Measurements from ENCODE around the gene NBDY.
"Not testable (repeated sequence)": the region's sequence is repeated elsewhere in the genome, so short reads cannot be mapped to it uniquely, and the experiment has no call there.

The NBDY gene

GRCh38 chrX:56729152-56729850, at the start of gene NBDY:
Gene NBDY, plus strand, starts transcription at chrX:56729243. Its CDS starts 111 bp downstream, at chrX:56729354.
- CTCF ChIA-PET, result interaction anchor here (3.8 kb wide), 1 partner anchor 447 kb away, joined by 51 read pairs; no protein-coding TSS in a partner anchor
- peaks cover 38% of the 10 kb centered on the region for H3K4me1 Mint-ChIP-seq
- peak within 1 kb of the TSS; percentile 85 for H3K27ac Mint-ChIP-seq
- peak within 1 kb of the TSS; percentile 83 for H3K4me3 Mint-ChIP-seq
- DNase-seq, result peak; percentile 48
- H3K27me3 Mint-ChIP-seq, result no peaks in the 10 kb centered on the region
- H3K9me3 Mint-ChIP-seq, result no peaks in the 10 kb centered on the region
- peaks cover 6% of the 10 kb centered on the region for H3K36me3 Mint-ChIP-seq

GRCh38 chrX:56704530-56704929, 24.5 kb upstream of the NBDY start:
- DNase-seq, H3K27me3 Mint-ChIP-seq, H3K4me1 Mint-ChIP-seq, CTCF ChIA-PET, H3K36me3 Mint-ChIP-seq, H3K4me3 Mint-ChIP-seq, H3K27ac Mint-ChIP-seq, H3K9me3 Mint-ChIP-seq: not testable (repeated sequence)

GRCh38 chrX:56726605-56727004, 2.4 kb upstream of the NBDY start:
- DNase-seq, result peak; percentile 34
- Mint-ChIP-seq H3K4me3 (no peak overlapping the region), H3K36me3 (peaks cover 2% of the 10 kb centered on the region), H3K9me3 (no peaks in the 10 kb centered on the region), H3K4me1 (peaks cover 26% of the 10 kb centered on the region), H3K27me3 (peaks cover 4% of the 10 kb centered on the region), H3K27ac (no peak overlapping the region)
- CTCF ChIA-PET, result interaction anchor here (0.6 to 3.8 kb wide), 5 partner anchors 10 to 1387 kb away, joined by 3 to 51 read pairs (median 3); no protein-coding TSS in a partner anchor

- H3K36me3 Mint-ChIP-seq, result peaks cover 3% of the 10 kb centered on the region
- H3K9me3 Mint-ChIP-seq, result no peaks in the 10 kb centered on the region
- no peak for DNase-seq
- H3K4me1 Mint-ChIP-seq, result peaks cover 31% of the 10 kb centered on the region
- no peak overlapping the region for H3K4me3 Mint-ChIP-seq
- peaks cover 4% of the 10 kb centered on the region for H3K27me3 Mint-ChIP-seq
- peak overlapping the region; percentile 56 for H3K27ac Mint-ChIP-seq
- CTCF ChIA-PET, result interaction anchor here (0.5 to 3.8 kb wide), 5 partner anchors 11 to 479 kb away, joined by 3 to 51 read pairs (median 3); no protein-coding TSS in a partner anchor
Observed at GRCh38 chrX:56727531-56727930, 1.5 kb upstream of the NBDY start.

- Mint-ChIP-seq H3K27me3 (no peaks in the 10 kb centered on the region), H3K4me3 (peak overlapping the region; percentile 61), H3K36me3 (peaks cover 3% of the 10 kb centered on the region), H3K27ac (peak overlapping the region; percentile 42), H3K4me1 (peaks cover 34% of the 10 kb centered on the region), H3K9me3 (no peaks in the 10 kb centered on the region)
- DNase-seq, result no peak
- CTCF ChIA-PET, result interaction anchor here (1.3 to 3.8 kb wide), 3 partner anchors 164 to 479 kb away, joined by 3 to 51 read pairs (median 3); no protein-coding TSS in a partner anchor
Observed at GRCh38 chrX:56728321-56728720, 722 bp upstream of the NBDY start.

- Mint-ChIP-seq H3K27ac (peak overlapping the region; percentile 85), H3K4me1 (peaks cover 38% of the 10 kb centered on the region), H3K27me3 (no peaks in the 10 kb centered on the region), H3K36me3 (peaks cover 6% of the 10 kb centered on the region), H3K9me3 (no peaks in the 10 kb centered on the region), H3K4me3 (peak overlapping the region; percentile 83)
- peak; percentile 51 for DNase-seq
- CTCF ChIA-PET, result interaction anchor here (1.3 to 3.8 kb wide), 3 partner anchors 165 to 480 kb away, joined by 3 to 51 read pairs (median 3); no protein-coding TSS in a partner anchor
Observed at GRCh38 chrX:56728752-56729151, 291 bp upstream of the NBDY start.

GRCh38 chrX:56733459-56734046, 4.5 kb downstream of the NBDY start:
- Mint-ChIP-seq H3K4me3 (no peak overlapping the region), H3K4me1 (peaks cover 23% of the 10 kb centered on the region), H3K27ac (no peak overlapping the region)

GRCh38 chrX:56736219-56736618, 7.2 kb downstream of the NBDY start:
- Mint-ChIP-seq H3K27me3 (no peaks in the 10 kb centered on the region), H3K4me3 (no peak overlapping the region), H3K36me3 (peaks cover 27% of the 10 kb centered on the region), H3K27ac (no peak overlapping the region), H3K4me1 (peaks cover 19% of the 10 kb centered on the region), H3K9me3 (no peaks in the 10 kb centered on the region)
- DNase-seq, result no peak
- CTCF ChIA-PET, result no interaction called here

More at GRCh38 chrX:56733459-56734046, 4.5 kb downstream of the NBDY start:
- peak; percentile 67 for DNase-seq
- Mint-ChIP-seq H3K9me3 (no peaks in the 10 kb centered on the region), H3K27me3 (no peaks in the 10 kb centered on the region), H3K36me3 (peaks cover 20% of the 10 kb centered on the region)
- CTCF ChIA-PET, result interaction anchor here (0.8 to 2.4 kb wide), 2 partner anchors 245 to 452 kb away, joined by 8 to 12 read pairs; no protein-coding TSS in a partner anchor

GRCh38 chrX:56738670-56739069, 9.6 kb downstream of the NBDY start:
- Mint-ChIP-seq H3K27ac (no peak overlapping the region), H3K4me3 (no peak overlapping the region), H3K9me3 (peaks cover 3% of the 10 kb centered on the region), H3K36me3 (peaks cover 42% of the 10 kb centered on the region), H3K4me1 (peaks cover 6% of the 10 kb centered on the region), H3K27me3 (no peaks in the 10 kb centered on the region)
- no peak for DNase-seq
- CTCF ChIA-PET, result no interaction called here

GRCh38 chrX:56744996-56745395, 16.0 kb downstream of the NBDY start:
- no peak for DNase-seq
- H3K9me3 Mint-ChIP-seq, result peaks cover 3% of the 10 kb centered on the region
- H3K4me1 Mint-ChIP-seq, result peaks cover 2% of the 10 kb centered on the region
- peaks cover 37% of the 10 kb centered on the region for H3K36me3 Mint-ChIP-seq
- H3K27me3 Mint-ChIP-seq, result no peaks in the 10 kb centered on the region
- H3K27ac Mint-ChIP-seq, result no peak overlapping the region
- CTCF ChIA-PET, result no interaction called here
- H3K4me3 Mint-ChIP-seq, result no peak overlapping the region

- Mint-ChIP-seq H3K4me1 (no peaks in the 10 kb centered on the region), H3K4me3 (no peak overlapping the region), H3K9me3 (no peaks in the 10 kb centered on the region), H3K27me3 (no peaks in the 10 kb centered on the region), H3K36me3 (peaks cover 29% of the 10 kb centered on the region), H3K27ac (peak overlapping the region; percentile 73)
- CTCF ChIA-PET, result no interaction called here
- DNase-seq, result no peak
Observed at GRCh38 chrX:56746996-56747395, 18.0 kb downstream of the NBDY start.

GRCh38 chrX:56751071-56751470, 22.0 kb downstream of the NBDY start:
- peaks cover 20% of the 10 kb centered on the region for H3K4me1 Mint-ChIP-seq
- peaks cover 2% of the 10 kb centered on the region for H3K9me3 Mint-ChIP-seq
- no peaks in the 10 kb centered on the region for H3K27me3 Mint-ChIP-seq
- no peak overlapping the region for H3K27ac Mint-ChIP-seq
- no peak overlapping the region for H3K4me3 Mint-ChIP-seq
- CTCF ChIA-PET, result no interaction called here
- no peak for DNase-seq
- H3K36me3 Mint-ChIP-seq, result peaks cover 31% of the 10 kb centered on the region

- Mint-ChIP-seq H3K4me3 (no peak overlapping the region), H3K9me3 (peaks cover 2% of the 10 kb centered on the region), H3K4me1 (peaks cover 49% of the 10 kb centered on the region), H3K36me3 (peaks cover 23% of the 10 kb centered on the region), H3K27me3 (no peaks in the 10 kb centered on the region), H3K27ac (peak overlapping the region; percentile 55)
- CTCF ChIA-PET, result no interaction called here
- DNase-seq, result no peak
Observed at GRCh38 chrX:56757327-56757726, 28.3 kb downstream of the NBDY start.

- H3K9me3 Mint-ChIP-seq, result peaks cover 2% of the 10 kb centered on the region
- no peaks in the 10 kb centered on the region for H3K27me3 Mint-ChIP-seq
- H3K4me3 Mint-ChIP-seq, result no peak overlapping the region
- peaks cover 51% of the 10 kb centered on the region for H3K4me1 Mint-ChIP-seq
- CTCF ChIA-PET, result no interaction called here
- peaks cover 21% of the 10 kb centered on the region for H3K36me3 Mint-ChIP-seq
- peak overlapping the region; percentile 65 for H3K27ac Mint-ChIP-seq
- DNase-seq, result no peak
Observed at GRCh38 chrX:56758456-56758855, 29.4 kb downstream of the NBDY start.
